Putamen (tissue), 1 donor: ENCODE results near the gene SEC16A.
"Not testable (repeated sequence)": the region's sequence is repeated elsewhere in the genome, so short reads cannot be mapped to it uniquely, and the experiment has no call there.

Experiments
- DNase-seq: peaks from one replicate; pipeline ENCODE4 v3.0.0-alpha.2; 2016; ENCODE audit warnings: low spot score

Gene SEC16A

GRCh38 chr9:136422876-136423275 is 60.0 kb downstream of the SEC16A start:
- no peak for DNase-seq

GRCh38 chr9:136421791-136422190 is 61.0 kb downstream of the SEC16A start:
- no peak for DNase-seq

GRCh38 chr9:136419092-136419420 is 63.8 kb downstream of the SEC16A start:
- no peak for DNase-seq

GRCh38 chr9:136418182-136419091 is 64.4 kb downstream of the SEC16A start:
- DNase-seq: no peak

- no peak for DNase-seq
These were observed 65.9 kb downstream of the SEC16A start for GRCh38 chr9:136416914-136417313.

GRCh38 chr9:136416427-136416826 is 66.4 kb downstream of the SEC16A start:
- DNase-seq: no peak

GRCh38 chr9:136412962-136413361 is 69.9 kb downstream of the SEC16A start:
- no peak for DNase-seq

GRCh38 chr9:136411378-136411777 is 71.5 kb downstream of the SEC16A start:
- no peak for DNase-seq

- peak; percentile 89 for DNase-seq
These were observed 72.1 kb downstream of the SEC16A start, which contains the start of the genes ENTR1 and PMPCA for GRCh38 chr9:136410500-136411287. Gene ENTR1 (minus strand): TSS chr9:136410614. CDS start chr9:136410397, 217 bp downstream. Gene PMPCA (plus strand): TSS chr9:136410658. CDS start chr9:136410669, 11 bp downstream.

- DNase-seq: no peak
These were observed 73.0 kb downstream of the SEC16A start for GRCh38 chr9:136409557-136410455.

GRCh38 chr9:136407911-136408310 is 74.9 kb downstream of the SEC16A start:
- no peak for DNase-seq

GRCh38 chr9:136407061-136407460 is 75.8 kb downstream of the SEC16A start:
- not testable (repeated sequence) for DNase-seq

GRCh38 chr9:136405904-136406303 is 76.9 kb downstream of the SEC16A start:
- not testable (repeated sequence) for DNase-seq

GRCh38 chr9:136405481-136405880 is 77.4 kb downstream of the SEC16A start:
- DNase-seq: no peak

GRCh38 chr9:136404801-136405136 is 78.1 kb downstream of the SEC16A start:
- DNase-seq: no peak

GRCh38 chr9:136403915-136404800 is 78.7 kb downstream of the SEC16A start:
- DNase-seq: no peak

- DNase-seq: no peak
These were observed 79.3 kb downstream of the SEC16A start for GRCh38 chr9:136403538-136403914.

- DNase-seq: no peak
These were observed 80.8 kb downstream of the SEC16A start for GRCh38 chr9:136402067-136402466.

- DNase-seq: no peak
These were observed 81.5 kb downstream of the SEC16A start for GRCh38 chr9:136401173-136401922.
